Fibroblast of lung (primary cell): ENCODE measurements around the gene SPEM1. TPM values are rescaled to one million over a fixed set of nuclear protein-coding genes. Genes with fewer than 3 reads are reported as not detected.

Experiments
- DNase-seq, 2 donors: peaks; one replicate each; pipeline versions ENCODE4 v3.0.0 to v3.0.0-alpha.2; 2010; ENCODE audit warnings: low read depth in 2 of 2
- H2AFZ ChIP-seq: 2 replicates; pipeline ENCODE4 v1.5.1; 2012; ENCODE audit warnings: low read length, control low read depth, inconsistent platforms
- H3K27ac ChIP-seq: 2 replicates; pipeline ENCODE4 v1.5.1; 2011; ENCODE audit warnings: low read length, control low read depth; ENCODE audit not compliant: insufficient read depth
- H3K27me3 ChIP-seq: 2 replicates; pipeline ENCODE4 v1.5.1; 2011; ENCODE audit warnings: mild to moderate bottlenecking, low read length; ENCODE audit not compliant: control insufficient read depth, insufficient read depth
- H3K36me3 ChIP-seq: 2 replicates; pipeline ENCODE4 v1.5.1; 2011; ENCODE audit warnings: low read length; ENCODE audit not compliant: control insufficient read depth, insufficient read depth
- H3K4me1 ChIP-seq: 2 replicates; pipeline ENCODE4 v1.5.1; 2011; ENCODE audit warnings: low read length; ENCODE audit not compliant: control insufficient read depth, insufficient read depth; ENCODE audit errors: extremely low read depth
- H3K4me2 ChIP-seq: 2 replicates; pipeline ENCODE4 v1.5.1; 2011; ENCODE audit warnings: low read length, control low read depth; ENCODE audit not compliant: insufficient read depth; ENCODE audit errors: extremely low read depth
- H3K4me3 ChIP-seq, 4 experiments: fragments of 200-600 bp in 1 of 4; sonication (generic) in 1 of 4; replicated peaks in 1 of 4; 2 replicates each; pipeline ENCODE4 v1.5.1; 2011 to 2016; ENCODE audit warnings: low read length in 4 of 4, low read depth in 3 of 4, mild to moderate bottlenecking in 3 of 4, control low read depth in 2 of 4, inconsistent platforms in 1 of 4, mixed read lengths in 1 of 4; ENCODE audit not compliant: insufficient read depth in 1 of 4; ENCODE audit errors: control extremely low read depth in 1 of 4
- H3K79me2 ChIP-seq: 2 replicates; pipeline ENCODE4 v1.5.1; 2012; ENCODE audit warnings: mild to moderate bottlenecking, low read length, inconsistent platforms; ENCODE audit not compliant: control insufficient read depth, insufficient read depth
- H3K9ac ChIP-seq: 2 replicates; pipeline ENCODE4 v1.5.1; 2011; ENCODE audit warnings: mild to moderate bottlenecking, low read length, control low read depth; ENCODE audit not compliant: insufficient read depth
- H3K9me3 ChIP-seq: 2 replicates; pipeline ENCODE4 v1.5.1; 2012; ENCODE audit warnings: low read depth, low read length; ENCODE audit not compliant: control insufficient read depth, insufficient read depth
- H4K20me1 ChIP-seq: 2 replicates; pipeline ENCODE4 v1.5.1; 2011; ENCODE audit warnings: low read length; ENCODE audit not compliant: control insufficient read depth, insufficient read depth; ENCODE audit errors: extremely low read depth
- EZH2 ChIP-seq: IDR thresholded peaks from 2 replicates; pipeline ENCODE4 v1.5.1; 2012; ENCODE audit warnings: low read length, control low read depth, mild to moderate bottlenecking; ENCODE audit errors: missing control alignments
- polyA plus RNA-seq, 2 donors: library from polyadenylated mRNA; depleted of rRNA in 1 of 2; stranded (reverse) in 1 of 2; unstranded in 1 of 2; fragments of >200 nt; gene quantifications; 2 replicates each; pipeline ENCODE4 v1.2.1, GENCODE V29; 2011 to 2012; ENCODE audit warnings: missing spikeins in 1 of 2
- total RNA-seq: library from RNA; depleted of rRNA; stranded (reverse); fragments of >200 nt; gene quantifications from 2 replicates; pipeline ENCODE4 v1.2.1, GENCODE V29; 2014
- TF ChIP-seq, protein P1 (sequence below), 2 donors: IDR thresholded peaks in 1 of 2; conservative IDR thresholded peaks in 1 of 2; 1 replicate in 1 of 2; 2 replicates in 1 of 2; pipeline ENCODE4 v1.5.1; 2011 to 2012; ENCODE audit warnings: low read length in 2 of 2, control low read depth in 1 of 2, inconsistent platforms in 1 of 2, low read depth in 1 of 2, mild to moderate bottlenecking in 1 of 2

SPEM1 gene
- total and polyA plus RNA-seq, 2 donors (not counting 1 experiment from before 2014, with no cell fraction given): not detected

DNA sequence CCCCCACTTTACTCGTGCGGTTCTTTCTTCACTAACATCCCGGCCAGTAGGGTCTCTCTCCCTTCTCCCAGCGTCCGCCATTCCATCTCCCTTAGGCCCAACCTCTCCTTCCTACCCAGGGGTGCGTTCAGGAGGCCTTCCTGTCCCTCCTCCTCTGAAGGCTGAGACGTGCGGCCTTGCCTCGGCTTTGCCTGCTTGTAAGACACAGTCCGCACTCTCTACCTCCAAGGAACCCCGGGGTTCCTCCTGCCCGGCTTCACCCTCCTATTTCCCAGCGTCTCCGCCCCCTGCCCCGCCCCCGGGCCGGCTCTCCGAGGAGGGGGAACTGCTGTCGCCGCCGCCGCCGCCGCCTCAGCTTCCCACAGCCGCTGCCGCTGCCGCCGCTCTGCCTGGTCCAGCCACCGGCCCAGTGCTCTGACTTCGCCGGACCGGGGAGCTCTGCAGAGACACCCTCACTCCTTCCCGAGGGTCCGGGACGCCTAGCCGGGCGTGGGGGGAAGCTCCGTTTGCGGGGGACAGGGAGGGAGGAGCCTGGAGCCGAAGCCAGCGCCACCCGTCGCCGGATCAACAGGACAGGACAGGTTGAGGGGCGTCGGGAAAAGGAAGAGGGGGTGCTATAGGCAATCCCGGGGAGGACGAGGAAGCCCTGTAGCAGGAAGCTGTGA lies 18.0 kb downstream of the SPEM1 start:
- no peak for DNase-seq
- peaks cover 25% of the 10 kb centered on the region for H3K27me3 ChIP-seq
- TF ChIP-seq, protein P1, sequence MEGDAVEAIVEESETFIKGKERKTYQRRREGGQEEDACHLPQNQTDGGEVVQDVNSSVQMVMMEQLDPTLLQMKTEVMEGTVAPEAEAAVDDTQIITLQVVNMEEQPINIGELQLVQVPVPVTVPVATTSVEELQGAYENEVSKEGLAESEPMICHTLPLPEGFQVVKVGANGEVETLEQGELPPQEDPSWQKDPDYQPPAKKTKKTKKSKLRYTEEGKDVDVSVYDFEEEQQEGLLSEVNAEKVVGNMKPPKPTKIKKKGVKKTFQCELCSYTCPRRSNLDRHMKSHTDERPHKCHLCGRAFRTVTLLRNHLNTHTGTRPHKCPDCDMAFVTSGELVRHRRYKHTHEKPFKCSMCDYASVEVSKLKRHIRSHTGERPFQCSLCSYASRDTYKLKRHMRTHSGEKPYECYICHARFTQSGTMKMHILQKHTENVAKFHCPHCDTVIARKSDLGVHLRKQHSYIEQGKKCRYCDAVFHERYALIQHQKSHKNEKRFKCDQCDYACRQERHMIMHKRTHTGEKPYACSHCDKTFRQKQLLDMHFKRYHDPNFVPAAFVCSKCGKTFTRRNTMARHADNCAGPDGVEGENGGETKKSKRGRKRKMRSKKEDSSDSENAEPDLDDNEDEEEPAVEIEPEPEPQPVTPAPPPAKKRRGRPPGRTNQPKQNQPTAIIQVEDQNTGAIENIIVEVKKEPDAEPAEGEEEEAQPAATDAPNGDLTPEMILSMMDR (conservative IDR thresholded peaks at IDR 0.05 in 1 of 2, IDR thresholded peaks at IDR 0.05 in 1 of 2; ENCODE audit: low read depth in 1 of 2, low read length in 2 of 2): no peak
- peak; percentile 60 for TF ChIP-seq EZH2
- H2AFZ ChIP-seq: no peak overlapping the region
- H3K4me1 ChIP-seq: peaks cover 13% of the 10 kb centered on the region
- no peaks in the 10 kb centered on the region for H3K79me2 ChIP-seq
- H3K36me3 ChIP-seq: no peaks in the 10 kb centered on the region
- H3K4me3 ChIP-seq: peak overlapping the region in 1 of 4 experiments; percentile 42
- H3K4me2 ChIP-seq: peak overlapping the region; percentile 9
- H3K27ac ChIP-seq: no peak overlapping the region
- no peaks in the 10 kb centered on the region for H3K9me3 ChIP-seq
- no peak overlapping the region for H3K9ac ChIP-seq
- H4K20me1 ChIP-seq: no peaks in the 10 kb centered on the region

DNA sequence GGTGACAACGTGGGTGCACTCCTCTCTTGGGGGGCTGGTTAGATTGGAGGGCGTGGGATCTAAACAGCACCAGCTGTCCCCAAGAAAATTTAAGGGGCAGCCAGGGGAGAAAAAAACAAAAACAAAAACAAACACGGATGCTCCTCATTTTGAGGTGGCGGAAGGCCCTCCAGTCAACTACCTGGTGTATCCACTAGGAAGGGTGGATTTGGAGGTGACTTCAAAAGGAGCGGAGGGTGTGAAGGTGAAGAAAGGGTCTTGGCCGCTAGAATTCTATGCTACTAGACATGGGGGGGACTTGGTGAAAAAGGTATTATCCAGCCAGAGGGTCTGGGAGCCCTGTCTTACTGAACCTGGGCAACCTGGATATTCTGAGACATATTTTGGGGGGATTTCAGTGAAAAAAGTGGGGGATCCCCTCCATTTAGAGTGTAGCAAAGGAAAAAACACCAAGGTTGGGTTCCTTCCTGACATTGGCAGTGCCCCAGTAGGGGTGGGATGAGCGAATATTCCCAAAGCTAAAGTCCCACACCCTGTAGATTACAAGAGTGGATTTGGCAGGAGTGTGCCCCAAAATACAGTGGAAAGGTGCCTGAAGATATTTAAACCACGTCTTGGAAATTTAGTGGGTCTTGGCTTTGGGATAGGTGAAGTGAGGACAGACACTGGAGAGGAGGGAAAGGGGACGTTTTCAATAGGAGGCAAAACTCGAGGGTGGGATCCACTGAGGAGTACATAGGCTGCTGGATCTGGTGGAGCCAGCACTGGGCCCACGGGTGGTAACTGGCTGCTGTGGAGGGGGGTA lies 18.7 kb downstream of the SPEM1 start:
- H4K20me1 ChIP-seq: no peaks in the 10 kb centered on the region
- H3K27ac ChIP-seq: no peak overlapping the region
- no peaks in the 10 kb centered on the region for H3K79me2 ChIP-seq
- H3K4me1 ChIP-seq: peaks cover 13% of the 10 kb centered on the region
- H3K9me3 ChIP-seq: no peaks in the 10 kb centered on the region
- DNase-seq: no peak
- no peak overlapping the region for H3K4me2 ChIP-seq
- H3K36me3 ChIP-seq: no peaks in the 10 kb centered on the region
- TF ChIP-seq, protein P1 (conservative IDR thresholded peaks at IDR 0.05 in 1 of 2, IDR thresholded peaks at IDR 0.05 in 1 of 2; ENCODE audit: low read depth in 1 of 2, low read length in 2 of 2): no peak
- peak; percentile 91 for TF ChIP-seq EZH2
- H2AFZ ChIP-seq: no peak overlapping the region
- H3K4me3 ChIP-seq: peak overlapping the region in 1 of 4 experiments; percentile 42
- peaks cover 25% of the 10 kb centered on the region for H3K27me3 ChIP-seq
- H3K9ac ChIP-seq: no peak overlapping the region

DNA sequence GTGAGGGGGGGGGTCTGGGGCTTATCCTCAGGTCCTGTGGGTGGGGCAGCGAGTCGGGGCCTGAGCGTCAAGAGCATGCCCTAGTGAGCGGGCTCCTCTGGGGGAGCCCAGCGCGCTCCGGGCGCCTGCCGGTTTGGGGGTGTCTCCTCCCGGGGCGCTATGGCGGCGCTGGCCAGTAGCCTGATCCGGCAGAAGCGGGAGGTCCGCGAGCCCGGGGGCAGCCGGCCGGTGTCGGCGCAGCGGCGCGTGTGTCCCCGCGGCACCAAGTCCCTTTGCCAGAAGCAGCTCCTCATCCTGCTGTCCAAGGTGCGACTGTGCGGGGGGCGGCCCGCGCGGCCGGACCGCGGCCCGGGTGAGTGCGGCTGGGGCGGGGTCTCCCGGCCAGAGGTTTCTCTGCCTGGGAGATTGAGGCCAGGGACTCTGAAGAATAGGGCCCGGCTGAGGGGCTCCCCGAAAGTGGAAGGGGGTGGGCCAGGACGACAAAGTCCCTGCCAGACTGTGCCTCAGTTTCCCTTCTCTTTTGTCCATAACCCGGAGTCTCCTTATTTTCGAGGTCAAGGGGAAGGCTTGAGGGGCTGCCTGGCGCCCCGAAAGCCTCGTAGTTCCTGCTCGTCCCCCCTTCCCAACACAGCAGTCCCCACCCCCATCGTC lies 19.5 kb downstream of the SPEM1 start, which contains the start of gene FGF11:
TSS of gene FGF11 (plus strand) at position 51 of the 651 bp plus-strand sequence. CDS start at position 160, 109 bp downstream.
- no peaks in the 10 kb centered on the region for H4K20me1 ChIP-seq
- H3K27me3 ChIP-seq: peaks cover 25% of the 10 kb centered on the region
- no peak within 1 kb of the TSS for H2AFZ ChIP-seq
- no peak within 1 kb of the TSS for H3K27ac ChIP-seq
- no peak within 1 kb of the TSS for H3K9ac ChIP-seq
- no peaks in the 10 kb centered on the region for H3K79me2 ChIP-seq
- TF ChIP-seq, protein P1 (conservative IDR thresholded peaks at IDR 0.05 in 1 of 2, IDR thresholded peaks at IDR 0.05 in 1 of 2; ENCODE audit: low read depth in 1 of 2, low read length in 2 of 2): no peak
- peak; percentile 65 for TF ChIP-seq EZH2
- H3K9me3 ChIP-seq: no peaks in the 10 kb centered on the region
- peaks cover 17% of the 10 kb centered on the region for H3K4me1 ChIP-seq
- peak within 1 kb of the TSS; percentile 21 to 52 (median 35) for H3K4me3 ChIP-seq
- H3K36me3 ChIP-seq: no peaks in the 10 kb centered on the region
- no peak for DNase-seq
- peak within 1 kb of the TSS; percentile 92 for H3K4me2 ChIP-seq
